Measurements from ENCODE around the gene MICAL2.

The MICAL2 gene

GRCh38 chr11:12188548-12189317 is 78.3 kb downstream of the MICAL2 start:
- no peak overlapping the region for H3K4me3 ChIP-seq (ENCODE audit: low read depth, low read length)
- TF ChIP-seq CTCF (conservative IDR thresholded peaks at IDR 0.05; ENCODE audit: low read depth, low read length): no peak

GRCh38 chr11:12189543-12190235 is 79.3 kb downstream of the MICAL2 start:
- no peak for TF ChIP-seq CTCF (conservative IDR thresholded peaks at IDR 0.05; ENCODE audit: low read depth, low read length)
- H3K4me3 ChIP-seq (ENCODE audit: low read depth, low read length): no peak overlapping the region
- no peak for DNase-seq (ENCODE audit: low read depth)

More at GRCh38 chr11:12188548-12189317, 78.3 kb downstream of the MICAL2 start:
- DNase-seq (ENCODE audit: low read depth): no peak

- no peak overlapping the region for H3K4me3 ChIP-seq (ENCODE audit: low read depth, low read length)
- no peak for TF ChIP-seq CTCF (conservative IDR thresholded peaks at IDR 0.05; ENCODE audit: low read depth, low read length)
- DNase-seq (ENCODE audit: low read depth): no peak
Observed at GRCh38 chr11:12190511-12190910, 80.1 kb downstream of the MICAL2 start.

DNA sequence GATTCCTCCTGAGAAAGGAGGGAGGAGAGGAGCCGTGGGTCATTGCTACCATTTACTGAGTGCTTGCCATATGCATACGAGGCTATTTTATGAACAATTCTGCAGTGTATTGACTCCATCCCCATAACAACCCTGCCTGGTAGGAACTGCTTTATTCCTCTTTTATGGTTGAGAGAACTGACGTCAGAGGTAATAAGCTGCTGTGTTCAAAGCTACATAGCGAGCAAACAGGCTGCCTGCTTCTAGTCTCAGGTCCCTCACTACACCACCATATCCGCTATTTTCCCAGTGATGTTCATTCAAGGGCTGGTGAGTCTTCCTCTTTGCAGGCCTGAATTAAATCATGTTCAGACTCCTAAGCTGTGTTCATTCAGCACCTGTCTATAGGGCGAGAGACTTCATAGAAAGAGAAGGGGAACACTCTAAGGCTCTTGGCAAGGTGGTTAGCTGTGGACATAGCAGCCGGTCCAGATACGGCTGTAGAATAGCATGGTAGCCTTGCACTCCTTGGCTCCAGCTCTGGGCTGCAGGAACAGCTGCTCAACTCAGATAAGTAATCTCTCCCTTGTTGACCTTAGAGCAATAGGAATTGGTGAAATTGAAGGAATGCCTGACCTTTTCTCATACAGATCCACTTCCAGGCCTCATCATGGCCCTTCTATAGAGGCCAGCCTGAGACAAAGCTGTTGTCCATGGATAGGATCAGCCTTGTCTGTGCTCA is 82.6 kb downstream of the MICAL2 start:
- no peak overlapping the region for H3K4me3 ChIP-seq (ENCODE audit: low read depth, low read length)
- TF ChIP-seq CTCF (conservative IDR thresholded peaks at IDR 0.05; ENCODE audit: low read depth, low read length): no peak
- DNase-seq (ENCODE audit: low read depth): no peak

GRCh38 chr11:12193515-12194336 is 83.3 kb downstream of the MICAL2 start:
- no peak overlapping the region for H3K4me3 ChIP-seq (ENCODE audit: low read depth, low read length)
- DNase-seq (ENCODE audit: low read depth): no peak
- no peak for TF ChIP-seq CTCF (conservative IDR thresholded peaks at IDR 0.05; ENCODE audit: low read depth, low read length)

DNA sequence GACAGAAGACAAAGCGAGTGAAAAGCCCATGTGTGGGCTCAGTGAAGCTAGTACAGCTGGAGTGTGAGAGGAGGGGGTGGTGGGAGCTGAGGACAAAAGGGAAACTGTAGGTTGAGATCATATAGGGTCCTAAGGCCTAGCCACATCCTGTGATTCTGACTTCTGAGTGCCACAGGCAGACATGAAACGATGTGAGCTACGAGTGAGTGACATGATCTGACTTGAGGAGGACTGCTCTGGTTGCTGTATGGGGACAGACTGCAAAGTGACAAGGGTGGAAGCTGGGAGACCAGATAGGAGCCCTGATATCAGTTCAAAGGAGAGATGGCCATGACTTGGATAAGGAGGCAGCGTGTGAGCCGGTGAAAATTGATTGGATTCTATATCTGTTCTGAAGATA is 85.4 kb downstream of the MICAL2 start:
- no peak for DNase-seq (ENCODE audit: low read depth)
- no peak overlapping the region for H3K4me3 ChIP-seq (ENCODE audit: low read depth, low read length)

More for the DNA sequence above, 85.4 kb downstream of the MICAL2 start:
- no peak for TF ChIP-seq CTCF (conservative IDR thresholded peaks at IDR 0.05; ENCODE audit: low read depth, low read length)

Measured in choroid plexus epithelial cell (primary cell).